ENCODE data around the gene AKAIN1.

DNA sequence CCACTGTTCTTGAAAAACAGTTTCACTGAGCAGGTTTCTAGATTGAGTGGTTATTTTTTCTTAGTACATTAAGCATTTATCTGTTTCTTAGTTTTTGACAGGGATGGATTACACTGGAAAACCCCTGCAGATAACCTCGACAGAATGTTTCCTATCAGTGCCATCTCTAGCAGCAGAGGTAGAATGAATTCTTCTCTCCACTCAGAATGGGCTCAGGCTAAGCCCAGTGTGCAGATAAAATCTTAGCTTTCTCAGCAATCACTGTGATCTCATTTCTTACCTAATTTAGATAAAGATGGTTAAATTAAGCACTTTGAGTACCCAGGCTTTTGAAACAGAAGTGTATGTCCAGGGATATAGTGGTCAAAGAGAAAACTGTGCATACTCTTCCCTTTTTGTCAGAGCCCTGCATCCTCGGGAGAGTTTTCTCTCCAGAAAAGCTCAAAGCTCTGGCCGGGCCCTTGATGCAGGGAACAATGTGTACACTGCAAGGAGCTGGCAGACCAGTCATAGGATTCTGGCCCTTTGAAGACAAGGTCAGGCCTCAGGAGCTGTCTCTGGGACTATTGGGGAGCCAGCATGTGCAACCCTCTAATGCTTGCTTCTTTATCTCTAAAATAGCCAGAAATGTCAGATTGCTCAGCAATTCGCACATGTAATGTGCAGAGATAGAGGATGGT is 10.6 kb upstream of the AKAIN1 start:
- TF ChIP-seq, protein P1, sequence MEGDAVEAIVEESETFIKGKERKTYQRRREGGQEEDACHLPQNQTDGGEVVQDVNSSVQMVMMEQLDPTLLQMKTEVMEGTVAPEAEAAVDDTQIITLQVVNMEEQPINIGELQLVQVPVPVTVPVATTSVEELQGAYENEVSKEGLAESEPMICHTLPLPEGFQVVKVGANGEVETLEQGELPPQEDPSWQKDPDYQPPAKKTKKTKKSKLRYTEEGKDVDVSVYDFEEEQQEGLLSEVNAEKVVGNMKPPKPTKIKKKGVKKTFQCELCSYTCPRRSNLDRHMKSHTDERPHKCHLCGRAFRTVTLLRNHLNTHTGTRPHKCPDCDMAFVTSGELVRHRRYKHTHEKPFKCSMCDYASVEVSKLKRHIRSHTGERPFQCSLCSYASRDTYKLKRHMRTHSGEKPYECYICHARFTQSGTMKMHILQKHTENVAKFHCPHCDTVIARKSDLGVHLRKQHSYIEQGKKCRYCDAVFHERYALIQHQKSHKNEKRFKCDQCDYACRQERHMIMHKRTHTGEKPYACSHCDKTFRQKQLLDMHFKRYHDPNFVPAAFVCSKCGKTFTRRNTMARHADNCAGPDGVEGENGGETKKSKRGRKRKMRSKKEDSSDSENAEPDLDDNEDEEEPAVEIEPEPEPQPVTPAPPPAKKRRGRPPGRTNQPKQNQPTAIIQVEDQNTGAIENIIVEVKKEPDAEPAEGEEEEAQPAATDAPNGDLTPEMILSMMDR (conservative IDR thresholded peaks at IDR 0.05 in 1 of 2, IDR thresholded peaks at IDR 0.05 in 1 of 2; ENCODE audit: low read depth in 1 of 2, low read length in 2 of 2): no peak
- TF ChIP-seq EZH2 (IDR thresholded peaks at IDR 0.05; ENCODE audit: low read length, missing control alignments): no peak

Measured in fibroblast of lung (primary cell).